Effector CD8-positive, alpha-beta T cell (primary cell): ENCODE results near the gene ZNF281.
"Not testable (repeated sequence)": the region's sequence is repeated elsewhere in the genome, so short reads cannot be mapped to it uniquely, and the experiment has no call there.

ENCODE experiments used
- DNase-seq: peaks from one replicate; lab custom pipeline; 2025; lab: John Stamatoyannopoulos, UW

ZNF281 gene

DNA sequence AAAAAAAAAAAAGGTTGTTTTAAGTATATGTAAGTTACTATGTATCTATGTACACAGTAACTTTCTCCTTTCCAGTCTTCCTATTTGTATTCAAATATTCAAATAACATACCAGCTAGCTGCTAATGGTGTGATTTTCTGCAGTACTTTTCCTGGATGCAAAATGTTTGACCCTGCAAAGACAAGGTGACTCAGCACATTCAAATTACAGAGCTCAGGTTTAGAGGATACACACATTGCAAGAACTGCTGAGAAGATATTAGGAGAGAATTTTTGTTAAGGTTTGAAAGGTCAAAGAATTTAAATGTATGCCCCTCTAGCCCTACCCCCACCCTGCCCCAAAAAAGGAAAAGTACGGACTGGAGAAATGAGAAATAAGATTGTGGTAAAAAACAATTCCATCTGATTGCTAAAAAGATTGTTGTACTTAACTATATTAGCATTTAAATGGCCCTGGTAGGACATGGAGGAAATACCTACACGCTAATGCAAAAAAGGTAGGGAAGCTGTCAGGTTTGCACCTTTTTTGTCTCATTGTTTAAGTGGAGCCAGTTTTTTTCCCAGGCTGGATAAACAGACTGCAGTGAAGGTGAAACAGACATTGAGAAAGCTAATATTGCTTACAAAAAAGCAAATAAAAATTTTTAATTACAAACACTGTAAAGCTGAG lies 45.6 kb downstream of the ZNF281 start:
- DNase-seq: no peak

GRCh38 chr1:200363264-200363933 lies 46.4 kb downstream of the ZNF281 start:
- DNase-seq: no peak

- no peak for DNase-seq
Measured at GRCh38 chr1:200362421-200362820, 47.4 kb downstream of the ZNF281 start.

DNA sequence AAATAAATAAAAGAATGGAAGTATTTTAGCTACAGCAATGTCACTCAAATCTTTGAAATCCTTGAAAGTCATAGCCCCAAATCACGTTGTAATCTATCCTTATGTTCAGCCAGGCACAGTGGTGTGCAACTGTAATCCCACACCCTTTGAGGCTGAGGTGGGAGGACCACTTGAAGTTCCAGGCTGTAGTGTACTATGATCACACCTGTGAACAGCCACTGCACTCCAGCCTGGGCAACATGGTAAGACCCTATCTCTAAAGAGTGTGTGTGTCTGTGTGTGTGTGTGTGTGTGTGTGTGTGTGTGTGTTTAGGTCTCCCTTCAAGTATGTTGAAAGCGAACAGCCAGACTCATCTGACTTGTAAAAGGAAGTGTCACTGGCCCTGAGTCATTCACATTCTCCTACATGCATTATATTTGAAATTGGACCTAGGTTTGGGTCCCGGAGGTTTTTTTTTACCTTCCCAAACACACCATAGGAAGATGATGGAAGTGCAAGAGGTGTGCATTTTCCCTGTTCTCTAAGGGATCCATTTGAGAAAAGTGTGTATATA lies 50.1 kb downstream of the ZNF281 start:
- DNase-seq: no peak

DNA sequence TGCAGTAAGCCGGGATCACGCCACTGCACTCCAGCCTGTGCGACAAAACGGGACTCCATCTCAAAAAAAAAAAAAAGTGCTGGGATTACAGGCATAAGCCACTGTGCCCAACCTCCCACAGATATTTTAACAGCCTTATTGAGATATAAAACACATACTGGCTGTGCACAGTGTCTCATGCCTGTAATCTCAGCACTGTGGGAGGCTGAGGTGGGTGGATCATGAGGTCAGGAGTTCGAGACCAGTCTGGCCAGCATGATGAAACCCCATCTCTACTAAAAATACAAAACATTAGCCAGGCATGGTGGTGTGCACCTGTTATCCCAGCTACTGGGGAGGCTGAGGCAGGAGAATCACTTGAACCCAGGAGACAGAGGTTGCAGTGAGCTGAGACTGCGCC lies 51.9 kb downstream of the ZNF281 start:
- DNase-seq: not testable (repeated sequence)

GRCh38 chr1:200355801-200356200 lies 54.0 kb downstream of the ZNF281 start:
- DNase-seq: no peak
